ENCODE measurements around the gene STOML1. TPM values are rescaled to one million over a fixed set of nuclear protein-coding genes. Genes with fewer than 3 reads are reported as not detected.
A peak's percentile ranks its signal among the peaks of the same experiment; 100 is the strongest.

Gene STOML1
- total and polyA plus RNA-seq, 4 donors: 10.5 to 19.2 (median 14.7) TPM

GRCh38 chr15:73986055-73986775 is 5.9 kb downstream of the STOML1 start:
- no peak for ATAC-seq (ENCODE audit: low FRiP score)
- no peaks in the 10 kb centered on the region for H3K27me3 ChIP-seq (ENCODE audit: control insufficient read depth in 1 of 2, insufficient read depth in 2 of 2, low read length in 1 of 2)
- no peaks in the 10 kb centered on the region for H3K9me3 ChIP-seq (ENCODE audit: control insufficient read depth, low read length)
- no peak overlapping the region for H3K27ac ChIP-seq (ENCODE audit: low read depth in 1 of 2, low read length in 2 of 2)
- intact Hi-C loops (cut with DNase I): no loop called here
- DNase-seq: peak in 1 of 2 donors; percentile 40
- 39 to 42% methylated on average over 7 of the region's 7 CpGs for WGBS, 2 donors
- H3K4me1 ChIP-seq (ENCODE audit: control insufficient read depth in 1 of 2, insufficient read depth in 2 of 2, low read length in 2 of 2): no peaks in the 10 kb centered on the region
- no peak overlapping the region for H3K4me3 ChIP-seq (ENCODE audit: low read length in 2 of 2)
- no peaks in the 10 kb centered on the region for H3K36me3 ChIP-seq (ENCODE audit: control insufficient read depth in 1 of 2, insufficient read depth in 2 of 2, low read length in 1 of 2)

GRCh38 chr15:73985101-73985873 is 6.8 kb downstream of the STOML1 start:
- ATAC-seq (ENCODE audit: low FRiP score) (no peak), DNase-seq (peak in 1 of 2 donors; percentile 63)
- Histone ChIP-seq H3K27ac (ENCODE audit: low read depth in 1 of 2, low read length in 2 of 2) (no peak overlapping the region), H3K36me3 (ENCODE audit: control insufficient read depth in 1 of 2, insufficient read depth in 2 of 2, low read length in 1 of 2) (no peaks in the 10 kb centered on the region), H3K4me3 (ENCODE audit: low read length in 2 of 2) (no peak overlapping the region), H3K27me3 (ENCODE audit: control insufficient read depth in 1 of 2, insufficient read depth in 2 of 2, low read length in 1 of 2) (no peaks in the 10 kb centered on the region), H3K9me3 (ENCODE audit: control insufficient read depth, low read length) (no peaks in the 10 kb centered on the region), H3K4me1 (ENCODE audit: control insufficient read depth in 1 of 2, insufficient read depth in 2 of 2, low read length in 2 of 2) (no peaks in the 10 kb centered on the region)
- intact Hi-C loops (cut with DNase I): no loop called here
- 88 to 89% methylated on average over 13 of the region's 13 CpGs for WGBS, 2 donors

- H3K27ac ChIP-seq (ENCODE audit: low read depth in 1 of 2, low read length in 2 of 2): no peak overlapping the region
- H3K27me3 ChIP-seq (ENCODE audit: control insufficient read depth in 1 of 2, insufficient read depth in 2 of 2, low read length in 1 of 2): no peaks in the 10 kb centered on the region
- DNase-seq (peak in 1 of 2 donors; percentile 68), ATAC-seq (ENCODE audit: low FRiP score) (no peak)
- H3K9me3 ChIP-seq (ENCODE audit: control insufficient read depth, low read length): no peaks in the 10 kb centered on the region
- intact Hi-C loops (cut with DNase I): loop anchor here in 1 of 2 donors (5.0 kb wide), 1 partner anchor 333 kb away; no protein-coding TSS in a partner anchor
- WGBS, 2 donors: 72 to 82% methylated on average over 11 to 13 of the region's 13 CpGs
- no peaks in the 10 kb centered on the region for H3K36me3 ChIP-seq (ENCODE audit: control insufficient read depth in 1 of 2, insufficient read depth in 2 of 2, low read length in 1 of 2)
- no peak overlapping the region for H3K4me3 ChIP-seq (ENCODE audit: low read length in 2 of 2)
- no peaks in the 10 kb centered on the region for H3K4me1 ChIP-seq (ENCODE audit: control insufficient read depth in 1 of 2, insufficient read depth in 2 of 2, low read length in 2 of 2)
Measured at GRCh38 chr15:73984208-73984979, 7.7 kb downstream of the STOML1 start.

- ATAC-seq (ENCODE audit: low FRiP score) (no peak), DNase-seq (peak in 1 of 2 donors; percentile 68)
- no peaks in the 10 kb centered on the region for H3K4me1 ChIP-seq (ENCODE audit: control insufficient read depth in 1 of 2, insufficient read depth in 2 of 2, low read length in 2 of 2)
- H3K27me3 ChIP-seq (ENCODE audit: control insufficient read depth in 1 of 2, insufficient read depth in 2 of 2, low read length in 1 of 2): no peaks in the 10 kb centered on the region
- H3K27ac ChIP-seq (ENCODE audit: low read depth in 1 of 2, low read length in 2 of 2): peak overlapping the region in 1 of 2 donors; percentile 29
- no peaks in the 10 kb centered on the region for H3K9me3 ChIP-seq (ENCODE audit: control insufficient read depth, low read length)
- 74 to 79% methylated on average over 9 of the region's 9 CpGs for WGBS, 2 donors
- no peak overlapping the region for H3K4me3 ChIP-seq (ENCODE audit: low read length in 2 of 2)
- intact Hi-C loops (cut with DNase I): loop anchor here in 1 of 2 donors (5.0 kb wide), 1 partner anchor 334 kb away; no protein-coding TSS in a partner anchor
- H3K36me3 ChIP-seq (ENCODE audit: control insufficient read depth in 1 of 2, insufficient read depth in 2 of 2, low read length in 1 of 2): no peaks in the 10 kb centered on the region
Measured at GRCh38 chr15:73983773-73984172, 8.3 kb downstream of the STOML1 start.

GRCh38 chr15:73983211-73983727 is 8.8 kb downstream of the STOML1 start:
- Histone ChIP-seq H3K4me3 (ENCODE audit: low read length in 2 of 2) (no peak overlapping the region), H3K27me3 (ENCODE audit: control insufficient read depth in 1 of 2, insufficient read depth in 2 of 2, low read length in 1 of 2) (no peaks in the 10 kb centered on the region), H3K4me1 (ENCODE audit: control insufficient read depth in 1 of 2, insufficient read depth in 2 of 2, low read length in 2 of 2) (no peaks in the 10 kb centered on the region), H3K9me3 (ENCODE audit: control insufficient read depth, low read length) (no peaks in the 10 kb centered on the region), H3K27ac (ENCODE audit: low read depth in 1 of 2, low read length in 2 of 2) (peak overlapping the region; percentile 29 to 59), H3K36me3 (ENCODE audit: control insufficient read depth in 1 of 2, insufficient read depth in 2 of 2, low read length in 1 of 2) (no peaks in the 10 kb centered on the region)
- intact Hi-C loops (cut with DNase I): loop anchor here in 1 of 2 donors (5.0 kb wide), 1 partner anchor 334 kb away; no protein-coding TSS in a partner anchor
- DNase-seq (peak; percentile 79 to 89), ATAC-seq (ENCODE audit: low FRiP score) (peak; percentile 42)
- WGBS, 2 donors: 7 to 10% methylated on average over 10 of the region's 10 CpGs

- intact Hi-C loops (cut with DNase I): loop anchor here in 1 of 2 donors (5.0 kb wide), 1 partner anchor 335 kb away; no protein-coding TSS in a partner anchor
Measured at GRCh38 chr15:73982222-73982962, 9.7 kb downstream of the STOML1 start.

GRCh38 chr15:73981761-73982221 is 10.3 kb downstream of the STOML1 start:
- DNase-seq (no peak), ATAC-seq (ENCODE audit: low FRiP score) (no peak)
- Histone ChIP-seq H3K9me3 (ENCODE audit: control insufficient read depth, low read length) (no peaks in the 10 kb centered on the region), H3K4me3 (ENCODE audit: low read length in 2 of 2) (no peak overlapping the region), H3K27ac (ENCODE audit: low read depth in 1 of 2, low read length in 2 of 2) (peak overlapping the region; percentile 31 to 88), H3K27me3 (ENCODE audit: control insufficient read depth in 1 of 2, insufficient read depth in 2 of 2, low read length in 1 of 2) (no peaks in the 10 kb centered on the region), H3K36me3 (ENCODE audit: control insufficient read depth in 1 of 2, insufficient read depth in 2 of 2, low read length in 1 of 2) (no peaks in the 10 kb centered on the region), H3K4me1 (ENCODE audit: control insufficient read depth in 1 of 2, insufficient read depth in 2 of 2, low read length in 2 of 2) (no peaks in the 10 kb centered on the region)
- intact Hi-C loops (cut with DNase I): loop anchor here in 1 of 2 donors (5.0 kb wide), 1 partner anchor 336 kb away; no protein-coding TSS in a partner anchor
- 6 to 7% methylated on average over 5 of the region's 5 CpGs for WGBS, 2 donors

More at GRCh38 chr15:73982222-73982962, 9.7 kb downstream of the STOML1 start:
- H3K36me3 ChIP-seq (ENCODE audit: control insufficient read depth in 1 of 2, insufficient read depth in 2 of 2, low read length in 1 of 2): no peaks in the 10 kb centered on the region
- H3K4me1 ChIP-seq (ENCODE audit: control insufficient read depth in 1 of 2, insufficient read depth in 2 of 2, low read length in 2 of 2): no peaks in the 10 kb centered on the region
- DNase-seq: peak; percentile 94 to 96
- WGBS, 2 donors: 1 to 4% methylated on average over 7 to 8 of the region's 8 CpGs
- H3K27ac ChIP-seq (ENCODE audit: low read depth in 1 of 2, low read length in 2 of 2): peak overlapping the region; percentile 59 to 88
- H3K27me3 ChIP-seq (ENCODE audit: control insufficient read depth in 1 of 2, insufficient read depth in 2 of 2, low read length in 1 of 2): no peaks in the 10 kb centered on the region
- no peak overlapping the region for H3K4me3 ChIP-seq (ENCODE audit: low read length in 2 of 2)
- no peaks in the 10 kb centered on the region for H3K9me3 ChIP-seq (ENCODE audit: control insufficient read depth, low read length)
- peak; percentile 90 for ATAC-seq (ENCODE audit: low FRiP score)

Data from aorta (tissue), 5 donors.